ENCODE data around the gene CLDN4.
"Not testable (repeated sequence)": the region's sequence is repeated elsewhere in the genome, so short reads cannot be mapped to it uniquely, and the experiment has no call there.

The CLDN4 gene

GRCh38 chr7:73842067-73842976, 11.5 kb downstream of the CLDN4 start, which contains the start of gene METTL27:
TSS of gene METTL27 (minus strand) at chr7:73842516. CDS start at chr7:73842140, 376 bp downstream.
- peak; percentile 69 to 78 for DNase-seq (ENCODE audit: low spot score in 2 of 2)
- Mint-ChIP-seq H3K27me3 (no peaks in the 10 kb centered on the region), H3K9me3 (no peaks in the 10 kb centered on the region), H3K4me3 (peak within 1 kb of the TSS; percentile 83), H3K27ac (no peak within 1 kb of the TSS), H3K36me3 (no peaks in the 10 kb centered on the region), H3K4me1 (peaks cover 13% of the 10 kb centered on the region)
- peak; percentile 99 for ATAC-seq (ENCODE audit: low read depth)

- Mint-ChIP-seq H3K4me1 (peaks cover 13% of the 10 kb centered on the region), H3K27me3 (no peaks in the 10 kb centered on the region), H3K27ac (no peak overlapping the region), H3K36me3 (no peaks in the 10 kb centered on the region), H3K9me3 (no peaks in the 10 kb centered on the region), H3K4me3 (peak overlapping the region; percentile 44)
- ATAC-seq (ENCODE audit: low read depth) (no peak), DNase-seq (ENCODE audit: low spot score in 2 of 2) (no peak)
Measured at GRCh38 chr7:73844131-73844547, 13.3 kb downstream of the CLDN4 start.

GRCh38 chr7:73844848-73845460, 14.2 kb downstream of the CLDN4 start:
- Mint-ChIP-seq H3K4me1 (peaks cover 13% of the 10 kb centered on the region), H3K4me3 (no peak overlapping the region), H3K27me3 (no peaks in the 10 kb centered on the region), H3K27ac (no peak overlapping the region), H3K9me3 (no peaks in the 10 kb centered on the region), H3K36me3 (no peaks in the 10 kb centered on the region)
- DNase-seq (ENCODE audit: low spot score in 2 of 2): no peak
- no peak for ATAC-seq (ENCODE audit: low read depth)

GRCh38 chr7:73845701-73846195, 15.0 kb downstream of the CLDN4 start:
- Mint-ChIP-seq H3K4me1 (peaks cover 11% of the 10 kb centered on the region), H3K27ac (peak overlapping the region; percentile 55), H3K4me3 (peak overlapping the region; percentile 59)
- DNase-seq (ENCODE audit: low spot score in 2 of 2); ATAC-seq (ENCODE audit: low read depth); H3K27me3 Mint-ChIP-seq; H3K9me3 Mint-ChIP-seq; H3K36me3 Mint-ChIP-seq: not testable (repeated sequence)

- H3K4me1 Mint-ChIP-seq: peaks cover 20% of the 10 kb centered on the region
- no peak for ATAC-seq (ENCODE audit: low read depth)
- peaks cover 7% of the 10 kb centered on the region for H3K27me3 Mint-ChIP-seq
- no peak for DNase-seq (ENCODE audit: low spot score in 2 of 2)
- no peak overlapping the region for H3K27ac Mint-ChIP-seq
- no peaks in the 10 kb centered on the region for H3K36me3 Mint-ChIP-seq
- no peaks in the 10 kb centered on the region for H3K9me3 Mint-ChIP-seq
- H3K4me3 Mint-ChIP-seq: no peak overlapping the region
Measured at GRCh38 chr7:73847941-73848723, 17.3 kb downstream of the CLDN4 start.

- H3K27me3 Mint-ChIP-seq: peaks cover 11% of the 10 kb centered on the region
- DNase-seq (ENCODE audit: low spot score in 2 of 2) (no peak), ATAC-seq (ENCODE audit: low read depth) (no peak)
- no peaks in the 10 kb centered on the region for H3K36me3 Mint-ChIP-seq
- no peak overlapping the region for H3K4me3 Mint-ChIP-seq
- H3K27ac Mint-ChIP-seq: no peak overlapping the region
- H3K9me3 Mint-ChIP-seq: no peaks in the 10 kb centered on the region
- H3K4me1 Mint-ChIP-seq: peaks cover 16% of the 10 kb centered on the region
Measured at GRCh38 chr7:73850781-73851207, 20.0 kb downstream of the CLDN4 start.

GRCh38 chr7:73851410-73852338, 20.9 kb downstream of the CLDN4 start:
- peak; percentile 69 for ATAC-seq (ENCODE audit: low read depth)
- no peaks in the 10 kb centered on the region for H3K36me3 Mint-ChIP-seq
- no peak overlapping the region for H3K4me3 Mint-ChIP-seq
- DNase-seq (ENCODE audit: low spot score in 2 of 2): no peak
- no peaks in the 10 kb centered on the region for H3K9me3 Mint-ChIP-seq
- no peak overlapping the region for H3K27ac Mint-ChIP-seq
- H3K27me3 Mint-ChIP-seq: peaks cover 13% of the 10 kb centered on the region
- H3K4me1 Mint-ChIP-seq: peaks cover 11% of the 10 kb centered on the region

GRCh38 chr7:73852500-73852899, 21.7 kb downstream of the CLDN4 start:
- ATAC-seq (ENCODE audit: low read depth) (no peak), DNase-seq (ENCODE audit: low spot score in 2 of 2) (no peak)
- Mint-ChIP-seq H3K27ac (no peak overlapping the region), H3K4me1 (peaks cover 9% of the 10 kb centered on the region), H3K9me3 (no peaks in the 10 kb centered on the region), H3K4me3 (no peak overlapping the region), H3K36me3 (no peaks in the 10 kb centered on the region), H3K27me3 (peaks cover 13% of the 10 kb centered on the region)

- DNase-seq (ENCODE audit: low spot score in 2 of 2): no peak
- H3K27ac Mint-ChIP-seq: peak overlapping the region; percentile 6
- H3K36me3 Mint-ChIP-seq: no peaks in the 10 kb centered on the region
- no peak overlapping the region for H3K4me3 Mint-ChIP-seq
- no peak for ATAC-seq (ENCODE audit: low read depth)
- peaks cover 2% of the 10 kb centered on the region for H3K4me1 Mint-ChIP-seq
- no peaks in the 10 kb centered on the region for H3K9me3 Mint-ChIP-seq
- H3K27me3 Mint-ChIP-seq: peaks cover 14% of the 10 kb centered on the region
Measured at GRCh38 chr7:73856941-73857340, 26.1 kb downstream of the CLDN4 start.

- no peaks in the 10 kb centered on the region for H3K36me3 Mint-ChIP-seq
- H3K9me3 Mint-ChIP-seq: no peaks in the 10 kb centered on the region
- ATAC-seq (ENCODE audit: low read depth) (no peak), DNase-seq (ENCODE audit: low spot score in 2 of 2) (no peak)
- H3K27ac Mint-ChIP-seq: no peak overlapping the region
- peaks cover 9% of the 10 kb centered on the region for H3K27me3 Mint-ChIP-seq
- H3K4me1 Mint-ChIP-seq: no peaks in the 10 kb centered on the region
- H3K4me3 Mint-ChIP-seq: no peak overlapping the region
Measured at GRCh38 chr7:73858807-73859206, 28.0 kb downstream of the CLDN4 start.

- no peak for ATAC-seq (ENCODE audit: low read depth)
- Mint-ChIP-seq H3K36me3 (no peaks in the 10 kb centered on the region), H3K4me1 (no peaks in the 10 kb centered on the region), H3K9me3 (no peaks in the 10 kb centered on the region), H3K4me3 (no peak within 1 kb of the TSS), H3K27me3 (peaks cover 7% of the 10 kb centered on the region), H3K27ac (no peak within 1 kb of the TSS)
- no peak for DNase-seq (ENCODE audit: low spot score in 2 of 2)
Measured at GRCh38 chr7:73860859-73861258, 30.1 kb downstream of the CLDN4 start, which contains the start of gene TMEM270. TSS of gene TMEM270 (plus strand) at chr7:73861159. CDS start at chr7:73861195, 36 bp downstream.

GRCh38 chr7:73861305-73861704, 30.5 kb downstream of the CLDN4 start:
- H3K27me3 Mint-ChIP-seq: peaks cover 7% of the 10 kb centered on the region
- no peak overlapping the region for H3K4me3 Mint-ChIP-seq
- no peak for ATAC-seq (ENCODE audit: low read depth)
- H3K4me1 Mint-ChIP-seq: no peaks in the 10 kb centered on the region
- H3K9me3 Mint-ChIP-seq: no peaks in the 10 kb centered on the region
- DNase-seq (ENCODE audit: low spot score in 2 of 2): no peak
- H3K27ac Mint-ChIP-seq: no peak overlapping the region
- no peaks in the 10 kb centered on the region for H3K36me3 Mint-ChIP-seq

Measured in memory B cell (primary cell).